ENCODE data around the gene PSMD4.

GRCh38 chr1:151259351-151259750 is 4.8 kb downstream of the PSMD4 start:
- TF ChIP-seq POLR2AphosphoS5 (IDR thresholded peaks at IDR 0.05; ENCODE audit: low read depth, low read length) = no peak
- TF ChIP-seq POLR2A (IDR thresholded peaks at IDR 0.05; ENCODE audit: low read depth, low read length) = no peak
